NCI-H345 treated with DMSO at 0.1 percent for 48 hours (cell line): ENCODE measurements around the gene ASXL1.

Source experiments
- DNase-seq: peaks from one replicate; lab custom pipeline; 2025; ENCODE audit not compliant: unreplicated experiment; lab: John Stamatoyannopoulos, UW

Gene ASXL1

GRCh38 chr20:32451682-32452461 is 93.7 kb downstream of the ASXL1 start:
- DNase-seq: no peak

DNA sequence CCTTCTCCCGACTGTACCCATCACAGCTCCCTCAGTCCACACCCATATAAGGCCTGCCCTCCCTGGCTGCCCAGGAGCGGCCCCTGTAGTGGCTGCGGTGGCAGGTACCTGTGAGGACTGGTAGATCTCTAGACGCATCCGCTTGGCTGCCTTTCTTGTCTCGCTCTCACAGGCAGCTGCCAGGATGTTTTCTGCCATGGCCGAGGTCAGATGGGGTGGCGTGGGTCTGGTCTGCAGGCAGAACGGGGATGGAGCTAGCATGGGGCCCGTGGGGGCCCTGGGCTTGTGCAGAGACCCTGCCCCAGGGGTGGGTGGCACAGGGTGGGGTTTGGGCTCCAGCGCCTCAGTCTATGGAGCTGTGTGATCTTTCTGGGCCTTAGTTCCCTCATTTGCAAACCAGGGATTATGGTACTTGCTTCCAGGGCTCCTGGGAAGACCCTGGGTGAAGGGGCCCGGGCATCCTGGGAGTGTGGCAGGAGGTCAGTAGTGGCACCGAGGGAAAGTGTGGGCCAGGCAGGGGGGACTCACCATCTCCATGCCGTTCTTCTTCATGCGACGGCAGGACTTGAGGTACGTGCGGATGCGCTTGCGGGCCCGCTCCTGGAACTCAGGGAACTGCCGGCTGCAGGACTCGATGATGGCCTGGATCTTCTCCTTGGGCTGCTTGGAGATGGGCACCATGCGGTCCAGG is 94.8 kb downstream of the ASXL1 start:
- DNase-seq: no peak

GRCh38 chr20:32453467-32454163 is 95.5 kb downstream of the ASXL1 start:
- no peak for DNase-seq

DNA sequence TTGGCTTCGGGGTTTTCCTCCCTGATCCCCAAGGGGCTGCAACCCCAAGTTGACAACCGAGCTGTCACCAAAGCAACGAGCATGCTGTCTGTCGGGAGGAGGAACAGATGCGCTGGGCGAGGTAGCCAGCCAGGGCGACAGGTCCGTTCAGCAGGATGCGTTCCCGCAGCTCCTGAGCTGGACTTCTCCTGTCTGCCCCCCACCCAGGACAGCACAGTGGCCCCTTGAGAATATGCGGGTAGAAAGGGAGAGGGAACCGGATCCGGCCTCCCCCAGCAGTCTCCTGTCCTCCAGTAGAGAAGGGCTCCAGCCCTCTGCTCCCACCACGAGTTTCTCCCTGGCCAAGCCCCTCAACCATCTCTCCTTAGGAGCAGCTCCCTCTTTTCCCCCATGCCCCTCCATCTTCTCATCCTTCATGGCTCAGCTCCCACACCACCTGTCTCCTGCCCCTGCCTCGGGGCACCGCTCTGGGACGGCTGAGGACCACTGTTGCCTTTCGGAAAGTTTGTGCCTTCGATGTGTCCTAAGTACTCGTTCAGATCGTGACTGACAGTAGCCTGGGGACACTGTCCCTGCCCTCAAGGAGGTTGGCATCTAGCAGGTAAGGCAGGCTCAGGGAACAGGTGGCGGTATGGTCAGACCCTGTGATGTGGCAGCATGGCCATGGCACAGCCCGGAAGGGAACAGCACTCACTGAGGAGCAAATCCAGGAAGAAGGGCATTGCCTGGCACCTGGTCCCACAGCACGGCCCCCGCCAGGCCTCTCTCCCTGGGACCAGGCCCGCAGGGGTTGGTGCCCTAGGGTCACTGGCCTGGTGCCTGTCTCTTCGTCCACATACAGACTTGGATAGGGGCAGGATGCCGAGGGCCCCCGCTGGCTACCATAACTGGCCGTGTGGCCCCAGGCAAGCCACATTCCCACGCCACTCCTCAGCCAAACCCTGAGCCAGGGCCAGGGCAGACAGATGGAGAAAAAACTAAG is 96.3 kb downstream of the ASXL1 start:
- DNase-seq: no peak

- no peak for DNase-seq
These were observed 97.2 kb downstream of the ASXL1 start for GRCh38 chr20:32455171-32455900.

GRCh38 chr20:32455901-32456701 is 98.0 kb downstream of the ASXL1 start:
- no peak for DNase-seq

DNA sequence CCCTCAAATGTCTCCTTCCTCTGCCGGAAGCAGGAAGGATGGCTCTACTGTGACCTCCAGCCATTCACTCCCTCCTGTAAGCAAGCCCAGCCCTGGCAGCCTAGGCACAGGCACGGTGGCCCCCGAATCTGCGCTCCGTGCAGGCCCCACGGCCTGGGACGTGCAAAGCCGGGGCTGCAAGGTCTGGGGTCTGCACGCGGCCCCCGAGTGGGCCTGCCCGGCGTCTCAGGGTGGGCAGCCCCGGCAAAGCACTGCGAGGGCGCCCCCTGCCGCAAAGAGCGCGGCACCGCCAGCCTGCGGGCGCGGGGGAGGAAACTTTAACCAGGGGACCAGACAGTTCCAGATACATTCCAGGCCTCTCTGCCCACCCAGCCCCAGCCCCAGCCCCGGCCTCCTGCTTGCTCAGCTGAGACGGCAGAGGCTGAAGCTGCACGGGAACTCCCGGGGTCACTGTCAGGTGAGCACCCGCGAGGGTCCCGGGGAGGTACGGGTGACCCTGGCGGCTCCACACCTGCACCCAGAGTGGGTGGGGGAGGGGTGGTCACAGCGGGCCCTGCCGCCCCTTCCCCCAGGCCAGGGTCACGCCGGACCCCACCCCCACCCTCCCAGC is 98.8 kb downstream of the ASXL1 start:
- DNase-seq: no peak

DNA sequence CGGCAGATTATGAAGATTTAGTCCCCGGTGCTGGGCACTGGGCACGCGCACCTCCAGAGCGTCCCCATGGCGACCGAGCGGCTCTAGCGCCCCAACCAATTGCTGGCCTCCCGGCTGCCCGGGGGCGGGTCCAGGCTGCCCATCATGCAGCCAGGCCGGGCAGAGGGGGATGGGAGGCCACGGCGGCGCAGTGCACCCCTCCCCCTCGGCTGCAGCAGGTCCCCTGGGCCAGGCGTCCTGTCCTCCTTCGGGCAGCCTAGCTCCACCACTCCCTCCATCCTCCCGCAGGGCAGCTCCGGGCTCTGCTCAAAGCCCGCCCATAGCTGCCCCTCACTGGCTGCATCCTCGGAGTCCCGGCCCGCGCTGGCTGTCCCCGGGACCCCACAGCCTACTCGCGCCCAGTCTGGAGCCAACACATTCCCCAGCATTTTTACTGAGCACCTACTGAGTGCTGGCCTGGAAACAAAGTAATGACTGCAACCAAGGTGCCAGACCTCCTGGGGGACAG is 99.4 kb downstream of the ASXL1 start:
- DNase-seq: no peak

DNA sequence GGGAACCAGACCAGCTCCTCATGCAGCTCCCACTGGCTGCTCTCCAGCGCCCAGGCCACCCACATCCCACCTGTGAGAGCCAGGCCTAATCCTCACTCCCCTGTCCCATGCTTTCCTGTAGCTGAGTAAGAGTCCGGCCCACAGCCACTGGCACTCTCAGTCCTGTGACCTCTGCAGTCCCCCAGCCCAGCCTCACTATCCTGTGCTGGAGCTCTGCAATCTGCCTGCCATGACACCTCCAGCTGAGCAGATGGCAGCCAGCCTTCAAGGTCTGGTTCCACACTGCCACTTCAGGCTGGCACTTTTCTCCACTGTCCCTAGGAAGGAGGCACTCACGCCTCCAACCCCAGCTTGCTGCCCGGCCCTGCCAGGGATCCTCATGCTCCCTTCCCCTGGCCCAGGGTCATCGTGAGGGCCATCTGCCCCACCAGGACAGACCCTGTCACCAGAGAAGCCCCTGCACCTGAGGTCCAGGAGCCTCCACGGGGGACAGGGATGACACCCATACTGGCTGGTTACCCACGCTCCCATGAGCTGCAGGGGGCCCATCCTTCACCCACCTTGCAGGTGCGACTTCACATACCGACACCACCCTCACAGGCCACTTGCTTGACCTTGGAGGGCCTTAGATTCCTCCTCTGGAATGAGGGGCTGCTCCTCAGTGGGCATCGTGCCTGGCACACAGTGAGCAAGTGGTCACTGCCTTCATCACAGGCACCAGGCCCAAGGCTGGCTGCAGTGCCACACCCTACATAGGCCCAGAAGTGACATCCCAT is 100.1 kb downstream of the ASXL1 start:
- no peak for DNase-seq

- DNase-seq: no peak
These were observed 100.7 kb downstream of the ASXL1 start for GRCh38 chr20:32458837-32459220.

DNA sequence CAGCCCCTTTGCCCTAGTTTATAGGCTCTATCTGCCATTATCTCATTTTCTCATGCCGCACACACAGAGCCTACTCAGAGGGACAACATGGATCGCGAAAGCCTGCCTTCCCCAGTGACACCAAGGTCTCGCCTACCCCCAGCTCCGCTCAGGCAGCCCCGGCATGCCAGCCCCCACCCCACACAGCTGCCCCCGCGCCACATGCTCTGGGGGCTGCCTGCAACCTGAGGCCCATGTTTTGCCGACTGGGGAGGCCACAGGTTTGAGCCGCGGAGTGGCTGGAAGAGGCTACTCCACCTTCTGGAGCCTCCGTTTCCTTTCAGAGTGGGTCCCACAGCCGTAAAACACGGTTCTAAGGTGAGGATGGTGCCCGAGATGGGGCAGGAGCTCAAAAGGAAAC is 102.1 kb downstream of the ASXL1 start:
- no peak for DNase-seq

DNA sequence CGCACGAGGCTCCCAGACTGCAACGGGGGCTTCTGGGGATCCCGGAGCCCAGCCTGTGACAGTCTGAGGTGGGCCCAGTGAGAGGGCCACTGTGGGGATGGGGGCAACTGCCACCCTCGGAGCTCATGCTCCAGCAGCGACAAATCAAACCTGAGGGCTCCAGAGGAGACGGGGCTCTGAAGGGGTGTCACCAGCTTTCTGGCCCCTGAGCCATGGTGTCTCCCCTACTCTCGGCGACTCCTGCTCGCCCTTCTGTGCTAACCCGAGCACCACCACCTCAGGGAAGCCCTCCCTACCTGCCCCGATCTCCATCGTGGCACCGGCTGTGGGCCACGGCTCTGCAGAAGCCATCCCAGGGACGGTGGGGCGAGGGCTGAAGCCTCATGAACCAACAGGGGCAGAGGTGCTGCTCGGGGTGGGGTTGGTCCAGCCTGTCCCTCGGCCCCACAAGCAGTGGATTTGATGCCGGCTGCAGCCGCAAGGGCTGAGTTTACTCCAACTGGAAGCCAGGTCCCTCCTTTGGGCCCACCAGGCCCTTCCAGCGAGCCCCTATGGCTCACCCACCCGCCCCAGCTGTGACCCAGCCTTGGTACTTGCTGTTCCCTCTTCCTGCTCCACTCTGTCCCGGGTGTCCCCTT is 102.7 kb downstream of the ASXL1 start:
- no peak for DNase-seq

DNA sequence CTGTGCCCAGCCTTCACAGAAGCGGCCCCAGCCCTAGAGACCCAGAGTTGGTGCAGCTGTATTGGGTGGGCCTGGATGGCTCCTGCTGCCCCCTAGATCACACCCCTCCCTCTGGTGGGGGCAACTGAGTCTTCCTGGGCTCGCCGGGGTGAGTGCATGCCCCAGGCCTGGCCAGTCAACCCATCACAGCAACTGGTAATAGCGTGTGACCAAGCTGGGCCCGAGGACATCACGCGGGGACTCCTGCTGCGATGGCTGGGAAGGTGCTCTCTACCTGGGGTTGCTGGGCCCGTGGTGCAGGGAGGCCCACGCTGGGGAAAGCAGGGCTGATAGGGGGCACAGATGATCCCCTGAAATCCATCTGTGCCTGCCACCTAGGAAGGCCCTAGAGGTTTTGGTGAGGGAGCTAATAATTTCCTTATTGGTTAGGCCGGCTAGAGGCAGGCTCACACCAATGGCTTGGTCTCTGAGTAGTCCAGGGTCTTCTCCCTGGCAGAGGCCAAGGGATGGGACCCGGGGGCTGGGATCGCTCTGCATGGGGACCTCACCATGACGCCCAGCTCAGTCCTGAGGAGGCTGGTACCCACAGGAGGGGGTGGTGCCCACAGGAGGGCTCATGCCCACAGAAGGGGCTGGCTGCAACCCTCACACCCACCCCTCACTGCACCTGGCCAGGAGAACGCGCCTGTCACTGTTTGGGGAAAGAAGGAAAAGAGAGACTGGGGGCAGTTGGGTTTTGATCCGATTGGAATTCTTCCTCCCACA is 103.9 kb downstream of the ASXL1 start:
- DNase-seq: no peak

GRCh38 chr20:32462900-32463641 is 104.9 kb downstream of the ASXL1 start:
- no peak for DNase-seq

DNA sequence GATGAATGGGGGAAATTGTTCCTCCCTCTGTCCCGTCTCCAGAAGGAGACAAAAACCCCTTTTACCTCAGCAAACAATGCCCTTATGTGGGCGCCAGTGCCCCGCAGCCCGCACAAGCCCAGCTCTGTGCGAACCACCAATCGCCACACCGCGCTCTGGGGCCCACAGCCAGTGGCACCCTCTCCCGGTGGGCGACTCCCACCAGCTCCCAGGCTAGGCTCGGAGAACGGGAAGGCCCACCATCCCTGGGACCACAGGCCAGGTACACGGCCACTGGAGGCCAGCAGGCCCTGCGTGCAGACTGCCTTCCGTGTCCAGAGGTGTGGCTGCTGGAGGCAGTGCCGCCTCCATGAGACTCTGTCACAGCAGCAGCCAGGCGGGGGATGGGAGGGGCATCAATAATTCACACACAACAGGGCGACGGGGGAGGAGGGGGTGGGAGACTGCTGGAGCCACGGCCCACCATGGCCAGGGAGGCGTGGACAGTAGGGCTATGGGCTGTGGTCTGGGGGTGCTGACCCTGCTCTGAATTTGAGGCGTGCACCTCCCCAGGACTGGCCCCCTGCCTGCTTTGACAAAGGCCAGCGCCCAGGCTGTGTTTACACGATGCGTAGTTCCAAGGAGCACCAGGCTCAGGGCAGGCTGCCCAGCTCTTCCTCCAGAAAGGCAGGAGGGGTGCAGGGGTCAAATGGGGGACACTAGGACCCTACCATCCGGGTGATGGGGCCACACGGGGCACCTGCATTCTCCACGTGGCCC is 105.7 kb downstream of the ASXL1 start:
- DNase-seq: no peak
